ENCODE data around the gene ACTR6. TPM values are rescaled to one million over a fixed set of nuclear protein-coding genes. Genes with fewer than 3 reads are reported as not detected.

Gene ACTR6
- total RNA-seq, 1 donor from 2014 or later, result 23.5 TPM

- no peak for TF ChIP-seq CTCF (IDR thresholded peaks at IDR 0.05)
- ATAC-seq (ENCODE audit: low read depth) (peak; percentile 93), DNase-seq (peak; percentile 90)
- Mint-ChIP-seq H3K27me3 (no peaks in the 10 kb centered on the region), H3K9me3 (no peaks in the 10 kb centered on the region), H3K27ac (peak within 1 kb of the TSS; percentile 95), H3K36me3 (ENCODE audit: low read depth) (peaks cover 9% of the 10 kb centered on the region), H3K4me1 (peaks cover 34% of the 10 kb centered on the region), H3K4me3 (peak within 1 kb of the TSS; percentile 99)
- CTCF ChIA-PET, result no interaction called here
- POLR2A ChIA-PET, result interaction anchor here (0.7 to 2.6 kb wide), 5 partner anchors 66 to 961 kb away, joined by 3 to 26 read pairs (median 5); partner anchors contain the start of gene ACTR6
- intact Hi-C loops (cut with micrococcal nuclease), result loop anchor here (1.0 to 10.0 kb wide), 6 partner anchors 67 to 1796 kb away; partner anchors contain the start of genes ACTR6, APAF1, BLTP3B and IKBIP
Observed at GRCh38 chr12:100266835-100267602, 66.4 kb downstream of the ACTR6 start, which contains the start of the genes DEPDC4 and SCYL2. TSS of gene DEPDC4 (minus strand) at chr12:100267079. CDS start at chr12:100267076, 3 bp downstream. TSS of gene SCYL2 (plus strand) at chr12:100267177. CDS start at chr12:100282971, 15,794 bp downstream.

- H3K4me3 Mint-ChIP-seq, result peak overlapping the region; percentile 99
- ATAC-seq (ENCODE audit: low read depth), result no peak
Observed at GRCh38 chr12:100267603-100268281, 67.1 kb downstream of the ACTR6 start.

GRCh38 chr12:100268835-100269564 is 68.4 kb downstream of the ACTR6 start:
- peak overlapping the region; percentile 46 for H3K4me3 Mint-ChIP-seq
- TF ChIP-seq CTCF (IDR thresholded peaks at IDR 0.05), result no peak
- CTCF ChIA-PET, result no interaction called here
- intact Hi-C loops (cut with micrococcal nuclease), result loop anchor here (5.0 to 10.0 kb wide), 2 partner anchors 1624 to 1767 kb away; partner anchors contain the start of genes APAF1 and IKBIP
- ATAC-seq (ENCODE audit: low read depth), result no peak
- no peaks in the 10 kb centered on the region for H3K9me3 Mint-ChIP-seq
- POLR2A ChIA-PET, result no interaction called here
- peaks cover 12% of the 10 kb centered on the region for H3K36me3 Mint-ChIP-seq (ENCODE audit: low read depth)
- no peak for DNase-seq
- peaks cover 36% of the 10 kb centered on the region for H3K4me1 Mint-ChIP-seq
- H3K27me3 Mint-ChIP-seq, result no peaks in the 10 kb centered on the region
- no peak overlapping the region for H3K27ac Mint-ChIP-seq

More at GRCh38 chr12:100267603-100268281, 67.1 kb downstream of the ACTR6 start:
- peaks cover 9% of the 10 kb centered on the region for H3K36me3 Mint-ChIP-seq (ENCODE audit: low read depth)
- H3K27ac Mint-ChIP-seq, result peak overlapping the region; percentile 61
- no peak for DNase-seq
- ChIA-PET CTCF (no interaction called here), POLR2A (interaction anchor here (0.7 to 2.6 kb wide), 3 partner anchors 67 to 128 kb away, joined by 3 to 26 read pairs (median 6); partner anchors contain the start of gene ACTR6)
- no peak for TF ChIP-seq CTCF (IDR thresholded peaks at IDR 0.05)
- H3K9me3 Mint-ChIP-seq, result no peaks in the 10 kb centered on the region
- peaks cover 34% of the 10 kb centered on the region for H3K4me1 Mint-ChIP-seq
- intact Hi-C loops (cut with micrococcal nuclease), result loop anchor here (1.0 to 10.0 kb wide), 6 partner anchors 67 to 1795 kb away; partner anchors contain the start of genes ACTR6, APAF1, BLTP3B and IKBIP
- H3K27me3 Mint-ChIP-seq, result no peaks in the 10 kb centered on the region

GRCh38 chr12:100273782-100274181 is 73.2 kb downstream of the ACTR6 start:
- Mint-ChIP-seq H3K27ac (no peak overlapping the region), H3K4me3 (no peak overlapping the region), H3K36me3 (ENCODE audit: low read depth) (peaks cover 9% of the 10 kb centered on the region), H3K9me3 (no peaks in the 10 kb centered on the region), H3K4me1 (peaks cover 26% of the 10 kb centered on the region), H3K27me3 (no peaks in the 10 kb centered on the region)
- ChIA-PET POLR2A (no interaction called here), CTCF (no interaction called here)
- ATAC-seq (ENCODE audit: low read depth) (no peak), DNase-seq (no peak)
- no peak for TF ChIP-seq CTCF (IDR thresholded peaks at IDR 0.05)
- intact Hi-C loops (cut with micrococcal nuclease), result no loop called here

Other genes with a start within 250 kb of the ACTR6 start
- not detected in 2 replicates for gene ANKS1B, start 215.9 kb upstream of the ACTR6 start, total RNA-seq
- gene BLTP3B, start 57.9 kb upstream of the ACTR6 start, total RNA-seq, result 22.3 and 22.5 TPM in 2 replicates
- gene DEPDC4, start 66.3 kb downstream of the ACTR6 start, total RNA-seq, result 0.49 and 0.81 TPM in 2 replicates
- 34.7 and 38.7 TPM in 2 replicates for gene SCYL2, start 66.4 kb downstream of the ACTR6 start, total RNA-seq
- gene SLC17A8, start 156.3 kb downstream of the ACTR6 start, total RNA-seq, result not detected in 2 replicates

All from activated B cell treated with CpG ODN at 0.5 μM for 24 hours (primary cell).